ENCODE data around the gene APP.

- TF ChIP-seq CTCF (IDR thresholded peaks at IDR 0.05 in 2 of 3, conservative IDR thresholded peaks at IDR 0.05 in 1 of 3; ENCODE audit: control insufficient read depth in 2 of 3, extremely low read depth in 1 of 3, insufficient read depth in 1 of 3, low read depth in 3 of 3, low read length in 3 of 3) (no peak), YY1 (IDR thresholded peaks at IDR 0.05; ENCODE audit: low read depth, low read length) (no peak), ATF3 (IDR thresholded peaks at IDR 0.05; ENCODE audit: borderline replicate concordance, extremely low read depth, low read depth, low read length) (no peak), HDAC2 (IDR thresholded peaks at IDR 0.05) (no peak), SUZ12 (IDR thresholded peaks at IDR 0.05; ENCODE audit: unreplicated experiment) (no peak), TARDBP (IDR thresholded peaks at IDR 0.05; ENCODE audit: borderline replicate concordance) (no peak), CREM (IDR thresholded peaks at IDR 0.05; ENCODE audit: low read depth) (no peak), POLR2A (IDR thresholded peaks at IDR 0.05; ENCODE audit: low read depth, low read length) (no peak), HDAC6 (IDR thresholded peaks at IDR 0.05; ENCODE audit: unreplicated experiment) (no peak), EZH2 (IDR thresholded peaks at IDR 0.05; ENCODE audit: borderline replicate concordance, control insufficient read depth, low read depth, low read length) (no peak), ETV6 (conservative IDR thresholded peaks at IDR 0.05 in 1 of 2, IDR thresholded peaks at IDR 0.05 in 1 of 2; ENCODE audit: borderline replicate concordance in 1 of 2, low read depth in 1 of 2) (no peak), USF1 (IDR thresholded peaks at IDR 0.05; ENCODE audit: borderline replicate concordance, extremely low read length, insufficient read depth, low read depth, low read length) (no peak), BHLHE40 (IDR thresholded peaks at IDR 0.05; ENCODE audit: borderline replicate concordance in 1 of 2, low read depth in 2 of 2, low read length in 1 of 2) (no peak), ZNF687 (IDR thresholded peaks at IDR 0.05) (no peak)
These were observed 303.5 kb downstream of the APP start for GRCh38 chr21:25867061-25867460.

All from GM12878 (cell line).